HEK293 (cell line): ENCODE data around the gene LBX2.
A peak's percentile ranks its signal among the peaks of the same experiment; 100 is the strongest.

Source experiments
- BCL11B ChIP-seq: fragments of 450-650 bp; formaldehyde crosslinking; IDR thresholded peaks from 2 replicates; pipeline ENCODE4 v1.5.1; 2016; ENCODE audit warnings: low read depth, missing biosample characterization, missing genetic modification characterization
- GLIS1 ChIP-seq: fragments of 450-650 bp; formaldehyde crosslinking; IDR thresholded peaks from 2 replicates; pipeline ENCODE4 v1.5.1; 2016; ENCODE audit warnings: missing biosample characterization, missing genetic modification characterization
- HOXA7 ChIP-seq: sonication (generic); formaldehyde crosslinking; IDR thresholded peaks from 2 replicates; pipeline ENCODE4 v1.8.1; 2022; ENCODE audit warnings: missing genetic modification reagents, borderline replicate concordance
- MYNN ChIP-seq: fragments of 450-650 bp; formaldehyde crosslinking; IDR thresholded peaks from 2 replicates; pipeline ENCODE4 v1.5.1; 2016; ENCODE audit warnings: missing biosample characterization, missing genetic modification characterization, borderline replicate concordance
- OVOL3 ChIP-seq: fragments of 450-650 bp; formaldehyde crosslinking; IDR thresholded peaks from 2 replicates; pipeline ENCODE4 v1.5.1; 2016; ENCODE audit warnings: missing biosample characterization, missing genetic modification characterization
- TRIM28 ChIP-seq: IDR thresholded peaks from 2 replicates; pipeline ENCODE4 v1.6.1; 2011; ENCODE audit warnings: low read length, control low read depth, borderline replicate concordance
- TSHZ1 ChIP-seq: fragments of 450-650 bp; formaldehyde crosslinking; IDR thresholded peaks from 2 replicates; pipeline ENCODE4 v1.5.1; 2016; ENCODE audit warnings: missing biosample characterization, missing genetic modification characterization, borderline replicate concordance
- YY1 ChIP-seq: fragments of 450-650 bp; formaldehyde crosslinking; IDR thresholded peaks from 2 replicates; pipeline ENCODE4 v1.5.1; 2018; ENCODE audit warnings: missing biosample characterization, missing genetic modification characterization
- ZBTB26 ChIP-seq: fragments of 450-650 bp; formaldehyde crosslinking; optimal IDR thresholded peaks from 2 replicates; pipeline ENCODE3; 2016; ENCODE audit warnings: missing biosample characterization, mild to moderate bottlenecking, missing genetic modification characterization
- ZBTB6 ChIP-seq: fragments of 450-650 bp; formaldehyde crosslinking; IDR thresholded peaks from 2 replicates; pipeline ENCODE4 v1.5.1; 2017; ENCODE audit warnings: missing biosample characterization, missing genetic modification characterization
- ZFP41 ChIP-seq: fragments of 450-650 bp; formaldehyde crosslinking; IDR thresholded peaks from 2 replicates; pipeline ENCODE4 v1.5.1; 2016; ENCODE audit warnings: missing biosample characterization, missing genetic modification characterization, borderline replicate concordance
- ZFP69B ChIP-seq: fragments of 450-650 bp; formaldehyde crosslinking; IDR thresholded peaks from 2 replicates; pipeline ENCODE4 v1.5.1; 2016; ENCODE audit warnings: missing biosample characterization, missing genetic modification characterization
- ZNF10 ChIP-seq: fragments of 450-650 bp; formaldehyde crosslinking; IDR thresholded peaks from 2 replicates; pipeline ENCODE4 v1.5.1; 2017; ENCODE audit warnings: missing biosample characterization, missing genetic modification characterization
- ZNF114 ChIP-seq: fragments of 450-650 bp; formaldehyde crosslinking; IDR thresholded peaks from 2 replicates; pipeline ENCODE4 v1.5.0; 2017; ENCODE audit warnings: missing biosample characterization, missing genetic modification characterization
- ZNF211 ChIP-seq: fragments of 450-650 bp; formaldehyde crosslinking; IDR thresholded peaks from 2 replicates; pipeline ENCODE4 v1.5.1; 2016; ENCODE audit warnings: low read depth, missing biosample characterization, missing genetic modification characterization
- ZNF223 ChIP-seq: fragments of 450-650 bp; formaldehyde crosslinking; IDR thresholded peaks from 2 replicates; pipeline ENCODE4 v1.5.1; 2016; ENCODE audit warnings: missing biosample characterization, missing genetic modification characterization
- ZNF248 ChIP-seq: fragments of 450-650 bp; formaldehyde crosslinking; IDR thresholded peaks from 2 replicates; pipeline ENCODE4 v1.5.1; 2017; ENCODE audit warnings: missing biosample characterization, missing genetic modification characterization
- ZNF280D ChIP-seq: fragments of 450-650 bp; formaldehyde crosslinking; IDR thresholded peaks from 2 replicates; pipeline ENCODE4 v1.5.1; 2016; ENCODE audit warnings: missing biosample characterization, missing genetic modification characterization
- ZNF488 ChIP-seq: fragments of 450-650 bp; formaldehyde crosslinking; IDR thresholded peaks from 2 replicates; pipeline ENCODE4 v1.5.1; 2016; ENCODE audit warnings: missing biosample characterization, missing genetic modification characterization
- ZNF501 ChIP-seq: fragments of 450-650 bp; formaldehyde crosslinking; IDR thresholded peaks from 2 replicates; pipeline ENCODE4 v1.5.1; 2016; ENCODE audit warnings: missing biosample characterization, missing genetic modification characterization
- ZNF544 ChIP-seq: fragments of 450-650 bp; formaldehyde crosslinking; IDR thresholded peaks from 2 replicates; pipeline ENCODE4 v1.5.0; 2017; ENCODE audit warnings: missing biosample characterization, missing genetic modification characterization
- ZNF560 ChIP-seq: fragments of 450-650 bp; formaldehyde crosslinking; IDR thresholded peaks from 2 replicates; pipeline ENCODE4 v1.5.1; 2017; ENCODE audit warnings: missing biosample characterization, missing genetic modification characterization, borderline replicate concordance
- ZNF580 ChIP-seq: fragments of 450-650 bp; formaldehyde crosslinking; IDR thresholded peaks from 2 replicates; pipeline ENCODE4 v1.5.1; 2016; ENCODE audit warnings: missing biosample characterization, missing genetic modification characterization
- ZNF76 ChIP-seq: fragments of 450-650 bp; formaldehyde crosslinking; IDR thresholded peaks from 2 replicates; pipeline ENCODE4; 2016; ENCODE audit warnings: low read depth, missing biosample characterization, missing genetic modification characterization, borderline replicate concordance
- ZNF777 ChIP-seq: fragments of 450-650 bp; formaldehyde crosslinking; IDR thresholded peaks from 2 replicates; pipeline ENCODE4 v1.5.1; 2017; ENCODE audit warnings: missing biosample characterization, missing genetic modification characterization, borderline replicate concordance
- ZNF837 ChIP-seq: fragments of 450-650 bp; formaldehyde crosslinking; IDR thresholded peaks from 2 replicates; pipeline ENCODE4 v1.5.1; 2016; ENCODE audit warnings: missing biosample characterization, missing genetic modification characterization
- ZSCAN5A ChIP-seq: fragments of 450-650 bp; formaldehyde crosslinking; IDR thresholded peaks from 2 replicates; pipeline ENCODE4 v1.5.1; 2016; ENCODE audit warnings: missing biosample characterization, missing genetic modification characterization

The LBX2 gene

GRCh38 chr2:74507145-74507925, 7.9 kb upstream of the LBX2 start, which contains the start of gene PCGF1 (continued):
- TF ChIP-seq ZSCAN5A (tag by site-specific recombination) = no peak
- no peak for TF ChIP-seq ZNF837
- no peak for TF ChIP-seq ZNF248 (tag by site-specific recombination)
- peak; percentile 85 for TF ChIP-seq YY1 (tag by site-specific recombination)
- no peak for TF ChIP-seq ZNF544 (tag by site-specific recombination)
- 0 out of 2 replicates have a peak, but pooled peaks have one; percentile 54 for TF ChIP-seq ZNF777 (tag by site-specific recombination)
- no peak for TF ChIP-seq ZFP41 (tag by site-specific recombination)
- peak; percentile 48; the same call in 1 of the 2 replicates for TF ChIP-seq ZNF76 (tag by site-specific recombination)
- no peak for TF ChIP-seq ZNF560 (tag by site-specific recombination)
- peak; percentile 66; the same call in 1 of the 2 replicates for TF ChIP-seq ZNF501 (tag by site-specific recombination)
- TF ChIP-seq ZNF211 = no peak
- TF ChIP-seq ZNF223 (tag by site-specific recombination) = no peak
- peak; percentile 67 for TF ChIP-seq ZBTB26 (tag by site-specific recombination)
- 0 out of 2 replicates have a peak, but pooled peaks have one; percentile 38 for TF ChIP-seq OVOL3 (tag by site-specific recombination)
- TF ChIP-seq BCL11B = peak; percentile 46; the same call in 1 of the 2 replicates
- no peak for TF ChIP-seq ZNF580 (tag by site-specific recombination)
- TF ChIP-seq ZFP69B (tag by site-specific recombination) = no peak
- TF ChIP-seq ZNF10 (tag by site-specific recombination) = no peak
- no peak for TF ChIP-seq MYNN (tag by site-specific recombination)
- TF ChIP-seq TRIM28 = 0 out of 2 replicates have a peak, but pooled peaks have one; percentile 43
- TF ChIP-seq HOXA7 (CRISPR knock-in tag) = no peak
- TF ChIP-seq ZNF280D = no peak
- no peak for TF ChIP-seq ZNF488 (tag by site-specific recombination)
- TF ChIP-seq ZBTB6 (tag by site-specific recombination) = no peak
- no peak for TF ChIP-seq ZNF114
- no peak for TF ChIP-seq TSHZ1 (tag by site-specific recombination)
- TF ChIP-seq GLIS1 = peak; percentile 92
